K562 (cell line): ENCODE results near the gene CAMK2B. TPM values are rescaled to one million over a fixed set of nuclear protein-coding genes. Genes with fewer than 3 reads are reported as not detected.

Experiments used
- BDP1 ChIP-seq: IDR thresholded peaks from 3 replicates; pipeline ENCODE4 v1.6.1; 2011; ENCODE audit not compliant: insufficient read length, insufficient read depth
- CLOCK ChIP-seq: fragments of 250-450 bp; sonication (Bioruptor Pico); IDR thresholded peaks from 2 replicates; pipeline ENCODE4 v1.4.0; 2020; ENCODE audit warnings: mild to moderate bottlenecking, moderate library complexity, borderline replicate concordance
- HBP1 ChIP-seq: fragments of 450-650 bp; formaldehyde crosslinking; IDR thresholded peaks from 2 replicates; pipeline ENCODE4 v1.4.0; 2022; ENCODE audit warnings: missing genetic modification characterization
- HNRNPLL ChIP-seq: fragments of 200-400 bp; formaldehyde crosslinking; IDR thresholded peaks from 2 replicates; pipeline ENCODE4 v1.6.1; 2017; ENCODE audit warnings: low read length, low read depth, mild to moderate bottlenecking; ENCODE audit not compliant: poor library complexity, severe bottlenecking
- HOXB6 ChIP-seq: fragments of 250-450 bp; sonication (Bioruptor Pico); IDR thresholded peaks from 2 replicates; pipeline ENCODE4 v1.5.1; 2022; ENCODE audit warnings: mild to moderate bottlenecking, borderline replicate concordance
- KDM2B ChIP-seq: fragments of 250-450 bp; sonication (Bioruptor Pico); IDR thresholded peaks from 2 replicates; pipeline ENCODE4 v1.8.0; 2021; ENCODE audit warnings: mild to moderate bottlenecking, moderate library complexity
- LCOR ChIP-seq: sonication (generic); formaldehyde crosslinking; IDR thresholded peaks from 2 replicates; pipeline ENCODE4 v1.8.0; 2022; ENCODE audit warnings: mild to moderate bottlenecking, missing genetic modification reagents
- NFE2L1 ChIP-seq: fragments of 450-650 bp; IDR thresholded peaks from 2 replicates; pipeline ENCODE4 v1.6.1; 2016; ENCODE audit warnings: missing genetic modification characterization, low read depth, mild to moderate bottlenecking, missing compliant biosample characterization, moderate library complexity, borderline replicate concordance
- NFXL1 ChIP-seq: fragments of 450-650 bp; formaldehyde crosslinking; IDR thresholded peaks from 2 replicates; pipeline ENCODE4 v1.4.0; 2021; ENCODE audit warnings: mild to moderate bottlenecking
- POLR2B ChIP-seq: fragments of 450-650 bp; IDR thresholded peaks from 2 replicates; pipeline ENCODE4 v1.6.1; 2018; ENCODE audit warnings: low read depth; ENCODE audit not compliant: partially characterized antibody
- RAD21 ChIP-seq, 2 experiments: fragments of 250-450 bp in 1 of 2; fragments of 450-650 bp in 1 of 2; sonication (Bioruptor Pico) in 1 of 2; formaldehyde crosslinking in 1 of 2; IDR thresholded peaks in 1 of 2; conservative IDR thresholded peaks in 1 of 2; 2 replicates each; pipeline versions ENCODE4 v1.4.0 to v1.8.0; 2020 to 2022; ENCODE audit warnings: mild to moderate bottlenecking in 2 of 2, moderate library complexity in 1 of 2
- RBM22 ChIP-seq: fragments of 200-400 bp; formaldehyde crosslinking; IDR thresholded peaks from 2 replicates; pipeline ENCODE4 v1.6.1; 2018; ENCODE audit warnings: low read length, low read depth; ENCODE audit not compliant: poor library complexity, severe bottlenecking
- SETDB1 ChIP-seq: IDR thresholded peaks from one replicate; pipeline ENCODE4 v1.6.1; 2012; ENCODE audit warnings: low read length, control low read depth, inconsistent platforms
- SIRT6 ChIP-seq: IDR thresholded peaks from one replicate; pipeline ENCODE4 v1.6.1; 2012; ENCODE audit warnings: low read depth, mild to moderate bottlenecking, control low read depth, inconsistent platforms, low read length, moderate library complexity
- SMC3 ChIP-seq: conservative IDR thresholded peaks from 2 replicates; pipeline ENCODE4 v1.6.1; 2011; ENCODE audit warnings: low read depth, low read length, improper control_type of control experiment; ENCODE audit not compliant: insufficient read depth
- TRIM25 ChIP-seq: fragments of 450-650 bp; IDR thresholded peaks from 2 replicates; pipeline ENCODE4 v1.7.0; 2016; ENCODE audit warnings: borderline replicate concordance
- ZBTB43 ChIP-seq: sonication (generic); formaldehyde crosslinking; IDR thresholded peaks from 2 replicates; pipeline ENCODE4 v1.8.0; 2023; ENCODE audit warnings: mild to moderate bottlenecking, missing genetic modification reagents
- ZNF140 ChIP-seq: fragments of 250-450 bp; sonication (Bioruptor Pico); IDR thresholded peaks from 2 replicates; pipeline ENCODE4 v1.8.0; 2021; ENCODE audit warnings: moderate library complexity, mild to moderate bottlenecking, inconsistent platforms
- ZNF184 ChIP-seq: sonication (generic); formaldehyde crosslinking; IDR thresholded peaks from 2 replicates; pipeline ENCODE4 v1.5.0; 2020; ENCODE audit warnings: missing genetic modification reagents
- ZNF24 ChIP-seq: fragments of 450-650 bp; IDR thresholded peaks from 2 replicates; pipeline ENCODE4 v1.6.1; 2016
- ZNF76 ChIP-seq: fragments of 250-450 bp; sonication (Bioruptor Pico); IDR thresholded peaks from 2 replicates; pipeline ENCODE4 v1.4.0; 2020; ENCODE audit warnings: mild to moderate bottlenecking, moderate library complexity, borderline replicate concordance
- polyA plus RNA-seq, 8 experiments: library from polyadenylated mRNA; depleted of rRNA in 4 of 8; stranded (reverse) in 5 of 8; unstranded in 3 of 8; fragments of >200 nt; fragmentation: Nextera tagmentation in 2 of 8; fragmentation: Illumina TruSeq in 1 of 8; extraction: Ambion mirVana in 2 of 8; extraction: Trizol in 1 of 8; gene quantifications; 2 replicates each; pipeline versions ENCODE4 v1.2.1 to v1.2.3, GENCODE V29; 2011 to 2014; ENCODE audit warnings: inconsistent platforms in 1 of 8, missing spikeins in 1 of 8
- total RNA-seq, 7 experiments: library from RNA; depleted of rRNA in 6 of 7; stranded (reverse); fragments of >200 nt in 6 of 7; fragmentation: Illumina TruSeq in 2 of 7; extraction: Trizol in 2 of 7; gene quantifications; 2 replicates each; pipeline versions ENCODE4 v1.2.1 to v1.2.3, GENCODE V29; 2011 to 2021; ENCODE audit warnings: low replicate concordance in 1 of 7

The CAMK2B gene
- total and polyA plus RNA-seq, 9 of the 15 experiments (the other 6 are each of a cell fraction or from before 2014, with no cell fraction given): 0.04 to 0.09 (median 0.05) TPM; not detected in 4

GRCh38 chr7:44309271-44310091 lies 15.9 kb downstream of the CAMK2B start (continued):
- TF ChIP-seq NFXL1 (CRISPR knock-in tag) (no peak), ZNF184 (CRISPR knock-in tag) (no peak), ZNF76 (no peak), HNRNPLL (peak; percentile 98), RAD21 (CRISPR knock-in tag; conservative IDR thresholded peaks at IDR 0.05 in 1 of 2, IDR thresholded peaks at IDR 0.05 in 1 of 2) (no peak), RBM22 (no peak), ZBTB43 (CRISPR knock-in tag) (no peak), SMC3 (no peak), ZNF140 (no peak), SIRT6 (no peak), POLR2B (no peak), TRIM25 (no peak), LCOR (CRISPR knock-in tag) (no peak), BDP1 (no peak), HBP1 (CRISPR knock-in tag) (no peak), SETDB1 (no peak), ZNF24 (0 out of 2 replicates have a peak, but pooled peaks have one; percentile 39), CLOCK (CRISPR knock-in tag) (no peak), HOXB6 (CRISPR knock-in tag) (no peak), NFE2L1 (tag) (no peak), KDM2B (CRISPR knock-in tag) (no peak)
